ENCODE measurements around the gene CD68.
A peak's percentile ranks its signal among the peaks of the same experiment; 100 is the strongest.
"Not testable (repeated sequence)": the region's sequence is repeated elsewhere in the genome, so short reads cannot be mapped to it uniquely, and the experiment has no call there.

Gene CD68

GRCh38 chr17:7611635-7612293 lies 32.3 kb downstream of the CD68 start:
- DNase-seq (ENCODE audit: low read depth, low spot score), result no peak
- Histone ChIP-seq H3K9me3 (ENCODE audit: low read depth, low read length) (no peaks in the 10 kb centered on the region), H3K4me3 (peak overlapping the region; percentile 64), H3K9ac (ENCODE audit: insufficient read length) (peak overlapping the region; percentile 57), H3K27ac (peak overlapping the region; percentile 31; the same call in 1 of the 2 replicates), H3K36me3 (ENCODE audit: insufficient read depth, low read length) (peaks cover 25% of the 10 kb centered on the region)
- TF ChIP-seq FOXP2 (optimal IDR thresholded peaks at IDR 0.05; ENCODE audit: control extremely low read depth, extremely low read length, insufficient read depth) (no peak), EZH2 (IDR thresholded peaks at IDR 0.05) (no peak), POLR2AphosphoS5 (IDR thresholded peaks at IDR 0.05; ENCODE audit: borderline replicate concordance, low read depth, low read length) (no peak)

GRCh38 chr17:7612294-7612640 lies 32.8 kb downstream of the CD68 start:
- no peak for DNase-seq (ENCODE audit: low read depth, low spot score)
- Histone ChIP-seq H3K9me3 (ENCODE audit: low read depth, low read length) (no peaks in the 10 kb centered on the region), H3K36me3 (ENCODE audit: insufficient read depth, low read length) (peaks cover 24% of the 10 kb centered on the region), H3K9ac (ENCODE audit: insufficient read length) (peak overlapping the region; percentile 57), H3K27ac (peak overlapping the region; percentile 10; the same call in 1 of the 2 replicates), H3K4me3 (peak overlapping the region; percentile 64)
- TF ChIP-seq FOXP2 (optimal IDR thresholded peaks at IDR 0.05; ENCODE audit: control extremely low read depth, extremely low read length, insufficient read depth) (no peak), EZH2 (IDR thresholded peaks at IDR 0.05) (no peak), POLR2AphosphoS5 (IDR thresholded peaks at IDR 0.05; ENCODE audit: borderline replicate concordance, low read depth, low read length) (no peak)

GRCh38 chr17:7613769-7614424 lies 34.5 kb downstream of the CD68 start:
- Histone ChIP-seq H3K4me3 (peak overlapping the region; percentile 97), H3K9me3 (ENCODE audit: low read depth, low read length) (no peaks in the 10 kb centered on the region), H3K36me3 (ENCODE audit: insufficient read depth, low read length) (peaks cover 24% of the 10 kb centered on the region), H3K9ac (ENCODE audit: insufficient read length) (peak overlapping the region; percentile 94), H3K27ac (peak overlapping the region; percentile 57)
- TF ChIP-seq FOXP2 (optimal IDR thresholded peaks at IDR 0.05; ENCODE audit: control extremely low read depth, extremely low read length, insufficient read depth), result no peak
- TF ChIP-seq EZH2 (IDR thresholded peaks at IDR 0.05), result no peak
- TF ChIP-seq POLR2AphosphoS5 (IDR thresholded peaks at IDR 0.05; ENCODE audit: borderline replicate concordance, low read depth, low read length), result no peak
- no peak for DNase-seq (ENCODE audit: low read depth, low spot score)

GRCh38 chr17:7614425-7615264 lies 35.2 kb downstream of the CD68 start, which contains the start of gene FXR2:
Gene FXR2, minus strand, starts transcription at chr17:7614897. Its CDS starts 365 bp downstream, at chr17:7614532.
- peak within 1 kb of the TSS; percentile 94 for H3K9ac ChIP-seq (ENCODE audit: insufficient read length)
- peak within 1 kb of the TSS; percentile 91 for H3K27ac ChIP-seq
- TF ChIP-seq POLR2AphosphoS5 (IDR thresholded peaks at IDR 0.05; ENCODE audit: borderline replicate concordance, low read depth, low read length), result no peak
- no peak for TF ChIP-seq EZH2 (IDR thresholded peaks at IDR 0.05)
- peak within 1 kb of the TSS; percentile 97 for H3K4me3 ChIP-seq
- peak; percentile 96 for DNase-seq (ENCODE audit: low read depth, low spot score)
- no peaks in the 10 kb centered on the region for H3K9me3 ChIP-seq (ENCODE audit: low read depth, low read length)
- H3K36me3 ChIP-seq (ENCODE audit: insufficient read depth, low read length), result peaks cover 24% of the 10 kb centered on the region

GRCh38 chr17:7615265-7615747 lies 35.9 kb downstream of the CD68 start:
- Histone ChIP-seq H3K9ac (ENCODE audit: insufficient read length) (peak overlapping the region; percentile 65), H3K27ac (peak overlapping the region; percentile 91), H3K9me3 (ENCODE audit: low read depth, low read length) (no peaks in the 10 kb centered on the region), H3K36me3 (ENCODE audit: insufficient read depth, low read length) (peaks cover 20% of the 10 kb centered on the region), H3K4me3 (peak overlapping the region; percentile 79)
- TF ChIP-seq FOXP2 (optimal IDR thresholded peaks at IDR 0.05; ENCODE audit: control extremely low read depth, extremely low read length, insufficient read depth), result no peak
- peak; percentile 48; the same call in 1 of the 2 replicates for TF ChIP-seq POLR2AphosphoS5 (IDR thresholded peaks at IDR 0.05; ENCODE audit: borderline replicate concordance, low read depth, low read length)
- no peak for DNase-seq (ENCODE audit: low read depth, low spot score)

DNA sequence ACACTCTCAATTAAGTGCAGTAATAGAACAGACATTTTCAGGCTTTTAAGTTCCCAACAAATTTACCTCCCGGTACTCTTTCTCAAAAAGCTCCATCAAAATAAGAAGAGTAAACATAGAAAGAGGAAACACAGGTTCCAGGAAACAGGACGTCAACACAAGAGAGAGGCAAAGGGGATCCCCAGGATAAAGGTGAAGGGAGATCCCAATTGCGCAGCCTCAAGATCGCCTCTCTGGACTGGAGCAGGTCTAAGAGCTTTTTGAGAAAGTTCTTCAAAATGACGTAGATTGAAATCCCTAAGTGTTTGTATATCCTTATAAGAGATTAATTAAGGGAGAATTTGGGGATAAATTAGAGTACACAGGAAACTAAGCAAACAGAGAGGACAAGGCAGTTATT lies 39.2 kb downstream of the CD68 start:
- H3K27ac ChIP-seq, result no peak overlapping the region
- no peak for DNase-seq (ENCODE audit: low read depth, low spot score)
- H3K9me3 ChIP-seq (ENCODE audit: low read depth, low read length), result no peaks in the 10 kb centered on the region
- H3K9ac ChIP-seq (ENCODE audit: insufficient read length), result no peak overlapping the region
- no peaks in the 10 kb centered on the region for H3K36me3 ChIP-seq (ENCODE audit: insufficient read depth, low read length)
- H3K4me3 ChIP-seq, result no peak overlapping the region
- TF ChIP-seq POLR2AphosphoS5 (IDR thresholded peaks at IDR 0.05; ENCODE audit: borderline replicate concordance, low read depth, low read length) (no peak), EZH2 (IDR thresholded peaks at IDR 0.05) (no peak), FOXP2 (optimal IDR thresholded peaks at IDR 0.05; ENCODE audit: control extremely low read depth, extremely low read length, insufficient read depth) (no peak)

GRCh38 chr17:7620835-7621234 lies 41.4 kb downstream of the CD68 start:
- Histone ChIP-seq H3K9ac (ENCODE audit: insufficient read length) (no peak overlapping the region), H3K4me3 (no peak overlapping the region), H3K9me3 (ENCODE audit: low read depth, low read length) (no peaks in the 10 kb centered on the region), H3K27ac (no peak overlapping the region), H3K36me3 (ENCODE audit: insufficient read depth, low read length) (no peaks in the 10 kb centered on the region)
- TF ChIP-seq FOXP2 (optimal IDR thresholded peaks at IDR 0.05; ENCODE audit: control extremely low read depth, extremely low read length, insufficient read depth) (no peak), EZH2 (IDR thresholded peaks at IDR 0.05) (no peak)
- DNase-seq (ENCODE audit: low read depth, low spot score), result no peak

DNA sequence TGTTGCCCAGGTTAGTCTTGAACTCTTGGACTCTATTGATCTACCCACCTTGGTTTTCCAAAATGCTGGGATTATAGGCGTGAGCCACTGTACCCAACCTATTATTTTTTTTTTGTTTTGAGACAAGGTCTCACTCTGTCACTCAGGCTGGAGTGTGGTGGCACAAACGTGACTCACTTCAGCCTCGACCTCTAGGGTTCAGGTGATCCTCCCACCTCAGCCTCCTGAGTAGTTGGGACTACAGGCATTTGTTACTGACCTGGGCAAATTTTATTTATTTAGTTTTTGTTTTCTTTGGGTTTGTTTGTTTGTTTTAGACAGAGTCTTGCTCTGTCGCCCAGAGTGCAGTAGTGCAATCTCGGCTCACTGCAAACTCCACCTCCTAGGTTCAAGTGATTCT lies 44.2 kb downstream of the CD68 start:
- H3K4me3 ChIP-seq, result no peak overlapping the region
- no peak for DNase-seq (ENCODE audit: low read depth, low spot score)
- no peak for TF ChIP-seq EZH2 (IDR thresholded peaks at IDR 0.05)
- TF ChIP-seq POLR2AphosphoS5 (IDR thresholded peaks at IDR 0.05; ENCODE audit: borderline replicate concordance, low read depth, low read length), result no peak
- no peak for TF ChIP-seq FOXP2 (optimal IDR thresholded peaks at IDR 0.05; ENCODE audit: control extremely low read depth, extremely low read length, insufficient read depth)
- no peak overlapping the region for H3K9ac ChIP-seq (ENCODE audit: insufficient read length)
- no peaks in the 10 kb centered on the region; the same call in 1 of the 2 replicates for H3K36me3 ChIP-seq (ENCODE audit: insufficient read depth, low read length)
- H3K9me3 ChIP-seq (ENCODE audit: low read depth, low read length), result no peaks in the 10 kb centered on the region
- H3K27ac ChIP-seq, result no peak overlapping the region

DNA sequence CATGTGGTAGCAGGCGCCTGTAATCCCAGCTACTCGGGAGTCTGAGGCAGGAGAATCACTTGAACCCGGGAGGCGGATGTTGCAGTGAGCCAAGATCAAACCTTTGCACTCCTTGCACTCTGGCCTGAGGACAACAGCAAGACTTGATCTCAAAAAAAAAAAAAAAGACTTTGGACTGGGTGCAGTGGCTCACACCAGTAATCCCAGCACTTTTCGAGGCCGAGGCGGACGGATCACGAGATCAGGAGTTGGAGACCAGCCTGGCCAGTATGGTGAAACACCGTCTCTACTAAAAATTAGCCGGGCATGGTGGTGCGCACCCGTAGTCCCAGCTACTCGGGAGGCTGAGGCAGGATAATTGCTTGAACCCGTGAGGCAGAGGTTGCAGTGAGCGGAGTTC lies 46.3 kb downstream of the CD68 start:
- not testable (repeated sequence) for H3K4me3 ChIP-seq; H3K27ac ChIP-seq; H3K9me3 ChIP-seq (ENCODE audit: low read depth, low read length); DNase-seq (ENCODE audit: low read depth, low spot score); H3K36me3 ChIP-seq (ENCODE audit: insufficient read depth, low read length); H3K9ac ChIP-seq (ENCODE audit: insufficient read length)

All from SK-N-MC (cell line).